GM19468 (cell line): ENCODE data around the gene PXK.

Experiments used
- ATAC-seq: cut with Tn5 transposase; IDR thresholded peaks from one replicate; pipeline ENCODE4 v1.9.1; 2021; ENCODE audit warnings: mild to moderate bottlenecking, moderate library complexity, moderate number of reproducible peaks; ENCODE audit not compliant: unreplicated experiment; ENCODE audit errors: extremely low read depth

PXK gene

DNA sequence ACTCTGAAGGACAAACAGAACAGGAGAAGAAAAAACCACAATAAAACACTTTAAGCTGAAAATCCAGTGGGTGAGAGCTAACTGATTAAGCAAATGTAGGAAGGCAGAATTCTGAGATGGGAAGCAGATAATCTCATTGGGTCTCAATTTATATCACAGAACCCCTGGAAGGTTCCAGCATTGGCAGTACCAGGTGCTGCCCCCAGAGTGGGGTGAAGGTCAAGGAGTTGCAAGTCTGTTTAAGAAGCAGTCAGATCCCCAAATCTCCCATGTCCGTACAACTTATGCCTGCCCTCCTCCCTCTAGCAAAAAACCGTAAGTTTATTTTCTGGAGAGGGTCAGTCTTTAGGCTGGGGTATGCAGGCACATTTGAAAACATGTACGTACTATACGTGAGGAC is 45.1 kb downstream of the PXK start:
- no peak for ATAC-seq

- no peak for ATAC-seq
These were observed 46.8 kb downstream of the PXK start for GRCh38 chr3:58379351-58380073.

- no peak for ATAC-seq
These were observed 50.8 kb downstream of the PXK start for GRCh38 chr3:58383476-58383875.

- ATAC-seq: no peak
These were observed 51.2 kb downstream of the PXK start for GRCh38 chr3:58383904-58384303.

DNA sequence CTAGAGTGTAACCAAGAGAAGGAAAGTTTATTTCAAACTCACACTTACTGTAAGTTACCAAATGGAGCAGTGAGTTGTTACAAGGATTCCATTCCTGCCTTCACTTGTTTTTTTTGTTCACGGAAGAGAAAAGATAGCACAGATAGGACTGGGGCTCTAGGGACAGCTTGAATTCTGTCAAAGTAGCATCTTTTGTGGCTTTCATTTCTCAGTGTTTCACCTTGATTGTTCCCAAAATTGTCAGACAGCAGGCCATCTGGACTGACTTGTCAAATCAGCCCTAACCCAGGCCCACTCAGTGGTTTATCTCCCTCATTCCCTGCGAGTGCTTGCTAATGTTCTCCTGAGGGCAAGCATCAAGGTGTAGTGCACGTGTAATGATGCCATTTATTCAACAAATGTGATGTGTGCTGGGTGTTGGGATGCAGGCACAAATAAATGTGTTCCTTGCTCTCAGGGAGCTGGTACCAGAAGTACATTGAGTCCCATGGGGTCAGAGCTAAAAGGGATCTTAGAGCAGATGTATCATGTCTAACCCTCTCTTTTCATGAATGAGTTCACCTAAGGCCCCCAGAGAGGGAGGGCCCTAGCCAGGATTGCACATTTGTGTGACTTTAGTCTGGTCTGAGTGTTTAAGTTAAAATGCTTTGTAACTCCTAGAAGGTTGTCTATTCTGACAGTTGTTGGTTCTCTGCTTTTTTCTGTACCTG is 51.8 kb downstream of the PXK start:
- no peak for ATAC-seq

GRCh38 chr3:58386626-58387365 is 54.1 kb downstream of the PXK start:
- ATAC-seq: no peak

- no peak for ATAC-seq
These were observed 55.2 kb downstream of the PXK start for GRCh38 chr3:58387650-58388546.

GRCh38 chr3:58388550-58389091 is 55.9 kb downstream of the PXK start:
- no peak for ATAC-seq

GRCh38 chr3:58391156-58391865 is 58.6 kb downstream of the PXK start:
- no peak for ATAC-seq

GRCh38 chr3:58392181-58392580 is 59.5 kb downstream of the PXK start:
- no peak for ATAC-seq

GRCh38 chr3:58394339-58394738 is 61.6 kb downstream of the PXK start:
- no peak for ATAC-seq

GRCh38 chr3:58398669-58399333 is 66.1 kb downstream of the PXK start:
- no peak for ATAC-seq

- ATAC-seq: no peak
These were observed 70.9 kb downstream of the PXK start for GRCh38 chr3:58403513-58404109.

- no peak for ATAC-seq
These were observed 71.7 kb downstream of the PXK start for GRCh38 chr3:58404396-58404795.

DNA sequence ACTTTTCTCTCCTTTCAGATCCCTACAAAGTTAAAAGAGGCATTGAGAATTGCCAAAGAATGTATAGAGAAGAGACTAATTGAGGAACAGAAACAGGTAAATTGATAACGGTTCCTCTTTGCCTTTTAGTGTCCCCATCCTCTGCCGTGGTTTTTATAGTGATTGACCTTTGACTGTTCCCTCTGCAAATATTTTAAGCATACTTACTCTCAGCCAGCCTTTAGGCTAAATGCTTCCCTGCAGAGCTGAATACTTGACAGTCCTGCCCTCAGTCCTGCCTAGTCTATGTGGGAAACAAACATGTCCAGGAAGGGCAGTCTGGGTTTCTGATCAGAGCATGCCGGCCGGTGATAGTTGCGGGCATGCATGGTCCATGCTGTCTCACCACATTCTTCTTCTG is 76.2 kb downstream of the PXK start:
- no peak for ATAC-seq

DNA sequence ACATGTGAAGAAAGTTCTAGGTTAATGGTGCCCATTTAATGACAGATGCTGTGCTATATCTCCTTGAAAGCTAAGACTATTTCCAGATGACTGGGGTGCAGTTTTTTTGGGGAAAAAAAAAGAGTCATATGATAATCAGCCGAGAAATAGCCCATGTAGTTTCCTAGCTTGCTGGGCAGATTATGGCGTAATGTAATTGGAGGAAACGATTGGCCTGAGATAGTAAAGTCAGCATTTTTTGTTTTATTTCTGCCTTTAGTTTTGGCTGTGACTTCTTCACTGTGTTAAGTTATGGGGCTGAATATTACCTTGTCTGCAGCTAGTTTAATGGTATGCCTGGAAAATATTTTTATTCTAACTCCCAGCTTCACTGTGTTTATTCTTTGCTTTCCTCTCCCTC is 77.0 kb downstream of the PXK start:
- no peak for ATAC-seq

GRCh38 chr3:58411036-58411435 is 78.3 kb downstream of the PXK start:
- no peak for ATAC-seq
